Amniotic epithelial cell (primary cell): Measurements from ENCODE around the gene RCOR2.
"Not testable (repeated sequence)": the region's sequence is repeated elsewhere in the genome, so short reads cannot be mapped to it uniquely, and the experiment has no call there.

Source experiments
- DNase-seq: peaks from one replicate; pipeline ENCODE4 v3.0.0-alpha.2; 2010; ENCODE audit warnings: low read depth

The RCOR2 gene

DNA sequence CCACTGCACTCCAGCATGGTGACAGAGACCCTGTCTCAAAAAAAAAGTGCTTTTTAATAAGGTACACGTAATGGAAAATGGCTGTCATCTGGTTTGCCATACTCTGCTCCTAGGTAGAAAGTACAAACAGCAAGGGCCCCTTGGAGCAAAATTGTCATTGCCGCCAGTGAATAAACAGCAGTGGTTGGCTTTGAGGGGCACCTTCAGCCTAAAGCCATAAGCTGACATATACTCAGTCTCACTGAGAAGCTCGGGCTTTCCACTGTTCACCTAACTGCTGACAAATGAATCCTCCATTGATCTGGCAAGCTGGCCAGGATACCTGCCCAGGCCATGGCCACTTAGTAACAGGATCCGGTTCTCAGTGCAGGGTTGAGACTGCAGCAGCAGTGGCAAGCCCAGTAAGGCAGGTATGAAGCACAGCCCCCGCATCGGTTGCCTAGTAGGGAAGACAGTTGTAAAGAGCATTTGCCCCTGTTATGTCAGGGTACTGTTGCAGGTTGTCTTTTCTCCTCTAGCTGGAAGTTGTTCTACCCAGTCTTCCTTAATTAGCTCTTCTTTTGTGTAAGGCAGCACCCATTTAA, 39.2 kb downstream of the RCOR2 start:
- DNase-seq, result no peak

DNA sequence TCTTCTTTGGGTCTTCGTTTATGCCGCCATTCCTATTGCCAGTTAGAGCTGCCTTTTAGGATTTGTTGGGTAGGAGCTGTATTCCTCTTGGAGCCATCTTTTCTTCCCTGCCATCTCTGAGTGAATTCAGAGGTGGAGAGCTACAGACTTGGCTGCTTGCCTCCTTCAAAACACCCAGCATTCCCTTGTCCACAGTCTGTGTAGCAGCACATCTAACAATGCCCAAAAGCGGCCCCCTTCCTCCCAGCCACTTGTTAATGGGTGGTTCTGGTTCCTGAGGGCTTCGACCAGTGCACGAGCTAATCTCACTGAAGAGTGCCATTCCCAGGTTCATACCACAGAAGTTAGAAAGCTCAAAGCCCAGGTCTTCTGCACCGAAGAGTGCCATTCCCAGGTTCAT, 40.3 kb downstream of the RCOR2 start:
- no peak for DNase-seq

DNA sequence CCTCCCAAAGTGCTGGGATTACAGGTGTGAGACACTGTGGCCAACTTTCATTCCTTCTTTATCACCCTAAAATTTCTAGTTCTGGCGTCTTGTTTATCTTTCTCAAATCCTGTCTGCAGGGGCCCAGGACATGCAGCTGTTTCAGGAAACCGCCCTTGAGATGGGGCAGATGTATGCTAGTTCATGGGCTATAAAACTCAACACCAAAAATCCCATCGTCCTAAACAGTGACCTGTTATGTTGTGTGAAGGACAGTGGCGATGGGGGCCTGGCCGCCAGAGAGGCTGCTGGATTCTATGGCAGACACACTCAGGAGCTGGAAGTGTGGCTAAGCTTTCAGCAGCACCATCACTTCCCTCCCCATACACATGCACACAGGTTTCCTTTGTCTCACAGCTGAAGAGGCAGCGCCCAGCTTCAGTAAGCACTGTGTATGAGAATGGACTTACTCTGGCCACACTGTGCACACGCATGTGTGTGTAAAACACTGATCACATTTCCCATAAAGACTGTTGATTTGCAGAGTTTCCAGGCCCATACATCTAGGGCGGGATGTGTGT, 41.4 kb downstream of the RCOR2 start:
- DNase-seq, result no peak

DNA sequence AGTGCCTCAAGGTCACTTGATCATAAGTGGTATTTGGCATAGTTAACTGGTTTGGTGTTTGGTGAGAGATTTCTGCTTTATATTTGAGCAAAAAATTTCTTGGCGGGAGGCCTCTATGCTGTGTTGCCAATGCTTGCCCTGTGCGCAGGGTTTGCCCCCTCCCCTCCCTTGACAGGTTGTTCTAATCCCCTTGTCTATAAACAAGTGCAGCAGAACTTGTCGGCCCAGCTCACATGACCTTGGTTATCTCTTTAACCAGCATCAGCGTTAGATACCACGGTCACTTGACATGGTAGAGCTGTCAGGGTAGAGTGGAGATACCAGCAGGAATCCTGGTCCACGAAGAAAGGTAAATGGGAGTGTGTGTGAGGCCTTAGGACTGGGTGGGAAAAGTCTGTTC, 42.5 kb downstream of the RCOR2 start:
- no peak for DNase-seq

DNA sequence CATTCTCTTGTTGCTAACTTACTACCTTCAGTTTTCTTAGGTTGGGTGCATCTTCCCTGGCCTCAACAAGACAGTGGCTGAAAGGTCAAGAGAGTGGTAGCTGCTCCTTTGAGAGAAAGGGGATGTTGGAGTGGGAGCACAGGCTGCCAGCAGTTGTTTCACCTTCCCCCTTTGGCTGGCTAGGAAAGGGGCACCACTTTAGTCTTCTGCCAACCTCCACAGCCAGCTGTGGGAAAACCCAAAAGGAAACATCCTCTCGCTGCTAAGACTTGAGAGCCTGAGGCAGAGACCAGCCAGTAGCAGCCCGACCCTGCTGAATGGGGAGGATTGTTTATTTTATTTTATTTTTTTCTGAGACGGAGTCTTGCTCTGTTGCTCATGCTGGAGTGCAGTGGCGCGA, 43.7 kb downstream of the RCOR2 start:
- DNase-seq, result no peak

DNA sequence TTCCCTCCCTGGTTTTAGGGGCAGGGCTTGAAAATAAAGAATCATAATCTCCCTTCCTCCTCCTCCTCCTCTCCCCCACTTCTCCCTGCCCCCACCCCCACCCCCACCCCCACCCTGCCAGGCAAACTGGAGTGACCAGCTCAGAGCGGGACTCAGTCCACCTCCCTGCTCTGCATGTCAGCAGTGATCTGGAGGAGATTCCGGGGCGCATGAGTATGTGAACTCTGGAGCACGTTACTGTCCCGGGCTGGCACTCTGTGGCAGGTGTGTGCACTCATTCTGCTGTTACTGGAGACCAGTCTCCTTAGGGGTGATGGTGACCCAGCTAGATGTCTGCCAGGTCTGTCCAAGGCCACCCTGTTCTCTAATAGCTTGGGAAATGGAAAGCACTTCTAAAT, 44.2 kb downstream of the RCOR2 start:
- no peak for DNase-seq

DNA sequence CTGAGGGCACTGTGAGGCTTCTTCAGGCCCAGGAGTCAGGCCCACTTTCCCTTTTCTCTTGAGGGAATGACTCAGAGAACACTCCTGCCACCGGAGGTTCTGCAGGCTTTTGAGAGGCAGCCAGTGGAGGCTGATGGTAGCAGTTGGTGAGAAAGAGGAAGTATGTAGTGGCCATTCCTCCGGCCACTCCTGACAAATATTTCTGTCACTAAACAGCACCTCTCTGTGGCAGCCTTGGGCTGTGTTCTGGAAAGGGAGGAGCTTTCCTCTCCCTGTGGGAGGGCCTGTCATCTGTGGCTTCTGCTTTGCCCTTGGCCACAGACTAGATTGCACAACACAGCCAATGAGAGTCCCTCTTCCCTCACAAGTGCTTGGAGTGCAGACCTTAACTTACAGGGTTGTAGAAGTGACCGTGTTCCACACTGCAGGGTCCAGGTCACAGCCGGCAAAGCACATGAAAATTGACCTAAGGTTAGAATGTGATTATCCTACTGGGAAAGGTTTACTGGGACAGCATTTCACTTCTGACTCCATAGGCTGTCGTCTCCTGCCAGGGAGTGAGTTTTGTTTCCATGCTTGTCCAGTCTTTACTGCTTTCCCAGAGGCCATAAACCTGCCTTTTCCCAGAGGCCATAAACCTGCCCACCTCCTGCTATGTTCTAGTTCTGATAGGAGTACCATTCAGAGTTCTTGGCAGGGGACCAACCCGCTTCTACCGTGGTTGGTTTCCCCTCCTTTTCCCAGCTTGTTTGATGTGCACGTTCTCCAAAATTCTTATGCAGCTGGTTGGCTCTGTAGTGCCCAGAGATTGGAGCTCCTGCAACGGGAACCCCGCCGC, 44.8 kb downstream of the RCOR2 start:
- DNase-seq, result peak; percentile 89

DNA sequence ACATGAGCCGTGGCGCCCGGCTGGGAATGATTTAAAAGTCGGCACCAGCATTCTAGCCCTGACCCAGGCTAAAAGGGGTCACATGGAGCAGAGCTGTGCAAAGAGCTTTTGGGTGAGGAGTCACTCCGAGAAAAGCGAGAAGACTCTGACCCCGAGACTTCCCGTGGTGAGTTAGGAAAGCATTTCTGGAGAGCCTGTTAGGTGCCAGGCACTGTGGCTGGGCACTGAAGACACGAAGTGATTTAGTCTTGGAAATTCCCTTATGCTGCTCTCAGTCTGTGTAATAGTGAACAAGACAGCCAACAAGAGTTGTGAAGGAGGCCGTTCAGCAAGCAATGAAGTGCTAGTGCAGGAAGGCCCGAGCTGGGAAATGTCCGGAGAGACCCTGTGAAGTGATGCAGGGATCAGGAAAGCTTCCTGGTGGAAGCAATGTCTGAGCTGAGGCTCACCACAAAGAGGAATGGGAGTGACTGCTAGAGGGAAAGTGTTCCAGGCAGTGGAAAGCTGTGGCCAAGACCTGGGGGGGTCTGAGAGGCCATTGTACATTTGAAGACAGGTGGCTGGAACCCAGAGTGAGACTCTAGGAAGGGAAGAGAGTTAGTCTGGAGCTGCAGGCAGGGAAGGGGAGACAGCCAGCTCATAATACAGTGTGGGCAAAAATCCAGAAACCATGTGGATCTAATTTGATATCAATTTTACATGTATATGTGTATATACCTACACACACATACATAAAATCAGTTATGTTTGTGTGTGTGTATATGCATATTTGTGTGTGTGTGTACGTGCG, 46.4 kb downstream of the RCOR2 start:
- DNase-seq, result peak; percentile 53

DNA sequence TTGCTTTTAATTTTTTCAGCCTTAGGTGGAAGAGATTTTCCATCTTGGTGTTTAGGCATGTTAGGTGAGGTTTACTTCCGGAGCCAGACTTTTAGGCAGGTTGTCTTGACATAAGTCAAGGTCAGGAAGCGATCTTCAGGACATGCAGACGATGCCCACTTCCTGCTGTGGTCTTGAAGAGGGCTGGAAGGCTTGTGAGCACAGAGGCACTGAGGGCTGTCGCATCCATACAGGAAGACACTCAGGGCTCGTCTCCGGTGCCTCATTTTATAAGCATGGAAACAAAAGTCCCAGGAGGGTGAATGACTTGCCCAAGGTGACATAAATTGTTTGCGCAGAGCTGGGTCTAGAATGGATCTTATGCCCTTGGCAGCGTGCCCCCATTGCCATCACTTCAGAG, 47.3 kb downstream of the RCOR2 start:
- no peak for DNase-seq

DNA sequence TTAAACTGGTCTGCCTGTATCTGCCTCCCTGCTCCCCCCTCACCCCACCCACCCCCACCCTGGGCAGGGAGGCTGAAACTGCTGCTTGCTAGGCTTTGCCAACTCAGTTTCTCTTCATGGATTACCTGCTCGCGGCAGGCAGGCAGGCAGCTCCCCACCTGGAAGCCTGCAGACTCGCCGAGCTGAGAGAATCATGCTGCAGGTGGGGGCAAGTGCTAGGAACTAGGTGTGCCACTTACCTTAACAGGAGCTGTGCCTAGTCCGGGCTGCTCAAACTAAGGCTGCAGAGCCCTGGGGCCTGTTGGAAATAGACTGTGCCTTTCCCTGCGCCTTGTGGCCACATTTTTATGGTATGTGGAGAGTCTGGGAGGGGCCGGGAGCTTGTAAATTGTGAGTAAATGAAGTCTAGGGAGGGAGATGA, 47.8 kb downstream of the RCOR2 start:
- no peak for DNase-seq

DNA sequence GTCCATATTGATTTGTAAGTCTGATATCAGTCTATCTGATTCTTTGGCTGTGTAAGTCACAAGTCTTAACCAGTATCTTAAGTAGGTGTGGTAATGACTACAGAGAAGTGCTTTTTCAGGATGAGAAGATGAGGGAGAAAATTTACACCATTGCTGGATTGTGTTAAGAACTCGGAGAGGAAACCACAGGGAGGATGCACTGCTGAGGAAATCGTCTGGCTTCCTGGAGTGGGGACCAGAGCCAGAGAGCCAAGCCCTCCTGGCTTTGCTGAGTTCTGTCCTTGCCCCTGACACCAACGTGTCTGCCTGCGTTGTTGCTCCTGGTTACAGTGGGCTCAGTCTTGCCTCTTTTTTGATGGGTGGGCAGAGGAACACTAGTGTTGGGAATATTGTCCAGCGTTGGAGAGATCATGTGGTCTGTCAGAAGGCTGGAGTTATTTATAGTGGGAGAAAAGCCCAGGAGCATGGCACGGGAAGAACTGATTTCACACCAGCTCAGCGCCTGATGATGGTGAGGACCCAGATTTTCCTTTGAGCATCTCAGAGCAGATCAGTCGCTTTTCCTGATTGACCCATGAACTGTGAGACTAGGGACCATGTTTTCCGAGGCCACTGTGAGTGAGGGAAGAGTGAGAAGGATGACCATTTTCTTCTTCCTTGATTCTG, 48.4 kb downstream of the RCOR2 start:
- DNase-seq, result no peak

DNA sequence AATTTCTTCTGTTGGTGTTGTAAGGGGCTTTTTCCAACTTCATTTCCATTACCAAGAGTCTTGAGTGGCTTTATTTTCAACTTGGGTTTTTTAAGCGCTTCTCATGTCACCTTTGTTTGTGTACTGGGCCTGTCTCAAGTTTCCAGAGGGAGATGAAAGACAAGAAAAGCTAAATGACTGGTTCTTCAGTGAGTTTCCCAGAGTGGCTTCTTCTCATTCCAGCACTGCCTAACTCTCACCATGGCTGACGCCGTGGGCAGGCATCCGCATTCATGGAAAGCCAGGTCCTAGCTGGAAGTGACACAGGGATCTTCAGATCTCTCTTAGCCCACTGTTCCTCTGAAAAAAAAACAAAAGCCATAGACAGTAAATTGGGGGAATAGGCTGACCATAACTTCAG, 49.5 kb downstream of the RCOR2 start:
- DNase-seq, result no peak

DNA sequence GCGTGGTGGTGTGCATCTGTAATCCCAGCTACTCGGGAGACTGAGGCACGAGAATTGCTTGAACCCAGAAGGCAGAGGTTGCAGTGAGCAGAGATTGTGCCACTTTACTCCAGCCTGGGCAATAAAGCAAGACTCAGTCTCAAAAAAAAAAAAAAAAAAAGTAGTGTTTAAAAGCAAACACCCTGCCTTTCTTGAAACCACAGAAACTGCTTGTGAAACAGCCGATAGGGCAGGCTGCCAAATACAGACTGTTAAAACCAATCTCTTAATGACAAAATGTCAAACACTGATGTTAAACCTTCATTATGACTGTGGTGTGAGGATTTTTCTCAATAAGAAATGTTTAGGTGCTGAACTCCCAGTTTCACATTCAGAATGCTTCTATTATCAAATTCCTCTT, 50.8 kb downstream of the RCOR2 start:
- DNase-seq, result peak; percentile 80

DNA sequence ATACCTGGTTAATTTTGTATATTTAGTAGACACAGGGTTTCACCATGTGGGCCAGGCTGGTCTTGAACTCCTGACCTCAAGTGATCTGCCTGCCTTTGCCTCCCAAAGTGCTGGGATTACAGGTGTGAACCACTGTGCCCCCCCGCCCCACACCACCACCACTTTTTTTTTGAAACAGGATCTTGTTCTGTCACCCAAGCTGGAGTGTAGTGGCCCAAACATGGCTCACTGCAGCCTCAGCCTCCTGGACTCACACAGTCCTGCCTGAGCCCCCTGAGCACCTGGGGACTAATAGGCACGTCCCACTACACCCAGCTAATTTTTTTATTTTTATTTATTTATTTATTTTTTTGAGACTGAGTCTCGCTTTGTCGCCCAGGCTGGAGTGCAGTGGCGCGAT, 53.3 kb downstream of the RCOR2 start:
- DNase-seq, result not testable (repeated sequence)

DNA sequence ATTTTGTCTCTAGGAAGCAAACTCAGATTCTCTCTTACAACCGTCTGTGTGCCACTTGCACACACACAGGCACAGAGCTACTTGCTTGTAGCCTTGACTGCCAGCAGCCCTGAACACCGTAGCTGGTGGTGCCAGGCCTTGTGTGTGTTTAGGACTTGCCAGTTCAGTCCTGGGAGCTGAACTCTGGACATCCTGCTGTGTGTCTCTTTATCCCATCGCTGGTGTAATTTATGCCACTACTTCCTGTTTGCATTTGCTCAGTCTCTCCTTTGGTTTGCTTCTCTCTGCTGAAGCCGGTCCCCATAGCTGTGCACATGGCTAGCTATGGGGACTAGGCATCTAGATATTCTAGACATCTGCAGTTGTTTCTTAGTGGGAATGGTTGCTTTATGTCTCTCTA, 54.0 kb downstream of the RCOR2 start:
- peak; percentile 63 for DNase-seq
